WTC11 (cell line): ENCODE results near the gene ZNF438. TPM values are rescaled to one million over a fixed set of nuclear protein-coding genes. Genes with fewer than 3 reads are reported as not detected.

ENCODE experiments used
- ATAC-seq: fragments of 200-7000 bp; cut with Tn5 transposase; 2 replicates; pipeline ENCODE4 v1.10.0; 2021; ENCODE audit warnings: mild to moderate bottlenecking, moderate library complexity
- CTCF ChIA-PET: fragments of 300-600 bp; sonication (Branson Sonifier 250); formaldehyde crosslinking; loops from one replicate; lab custom pipeline; 2021; ENCODE audit warnings: antibody characterized with exemption; lab: Charles Lee
- POLR2A ChIA-PET: fragments of 350-600 bp; sonication (Branson Sonifier 250); formaldehyde crosslinking; loops from one replicate; lab custom pipeline; 2021; ENCODE audit warnings: antibody characterized with exemption; lab: Charles Lee
- DNase-seq: peaks from one replicate; pipeline ENCODE4 v3.0.0; 2021; ENCODE audit warnings: low spot score
- H3K27ac Mint-ChIP-seq: 2 replicates; pipeline ENCODE4 v1.8.0; 2021; ENCODE audit warnings: mixed read lengths
- H3K27me3 Mint-ChIP-seq: 2 replicates; pipeline ENCODE4 v1.8.0; 2021; ENCODE audit warnings: low read depth, mild to moderate bottlenecking, moderate library complexity, mixed read lengths
- H3K36me3 Mint-ChIP-seq: 2 replicates; pipeline ENCODE4 v1.8.0; 2021; ENCODE audit warnings: mixed read lengths
- H3K4me1 Mint-ChIP-seq: 2 replicates; pipeline ENCODE4 v1.8.0; 2022; ENCODE audit warnings: mixed read lengths
- H3K4me3 Mint-ChIP-seq: 2 replicates; pipeline ENCODE4 v1.8.0; 2021; ENCODE audit warnings: mild to moderate bottlenecking, moderate library complexity, mixed read lengths
- H3K9me3 Mint-ChIP-seq: 2 replicates; pipeline ENCODE4 v1.8.0; 2021; ENCODE audit warnings: mixed read lengths
- ATF1 ChIP-seq: sonication (generic); formaldehyde crosslinking; IDR thresholded peaks from 2 replicates; pipeline ENCODE4 v1.8.1; 2023; ENCODE audit warnings: mild to moderate bottlenecking, moderate library complexity, missing genetic modification reagents
- EMX1 ChIP-seq: fragments of 250-450 bp; sonication (Bioruptor Pico); IDR thresholded peaks from 2 replicates; pipeline ENCODE4 v1.8.0; 2021; ENCODE audit warnings: mild to moderate bottlenecking
- ESRRA ChIP-seq: sonication (generic); formaldehyde crosslinking; IDR thresholded peaks from 2 replicates; pipeline ENCODE4 v1.8.1; 2022; ENCODE audit warnings: mild to moderate bottlenecking, missing genetic modification reagents, borderline replicate concordance
- FOXK1 ChIP-seq: sonication (generic); formaldehyde crosslinking; IDR thresholded peaks from 2 replicates; pipeline ENCODE4 v1.8.0; 2022; ENCODE audit warnings: mild to moderate bottlenecking, moderate library complexity, missing genetic modification reagents
- GTF2I ChIP-seq: fragments of 250-450 bp; sonication (Bioruptor Pico); conservative IDR thresholded peaks from 2 replicates; pipeline ENCODE4 v1.4.0; 2021; ENCODE audit warnings: mild to moderate bottlenecking
- KAT7 ChIP-seq: sonication (generic); formaldehyde crosslinking; IDR thresholded peaks from 2 replicates; pipeline ENCODE4 v1.8.1; 2023; ENCODE audit warnings: missing genetic modification reagents, mild to moderate bottlenecking, borderline replicate concordance
- RELA ChIP-seq: sonication (generic); formaldehyde crosslinking; IDR thresholded peaks from 2 replicates; pipeline ENCODE4 v1.8.1; 2022; ENCODE audit warnings: missing genetic modification reagents, mild to moderate bottlenecking, borderline replicate concordance
- SMAD3 ChIP-seq: sonication (generic); formaldehyde crosslinking; IDR thresholded peaks from 2 replicates; pipeline ENCODE4 v1.8.0; 2022; ENCODE audit warnings: missing genetic modification reagents, mild to moderate bottlenecking, borderline replicate concordance
- SOX15 ChIP-seq: fragments of 250-450 bp; sonication (Bioruptor Pico); IDR thresholded peaks from 2 replicates; pipeline ENCODE4 v1.9.0; 2021; ENCODE audit warnings: mild to moderate bottlenecking
- SP1 ChIP-seq: sonication (generic); formaldehyde crosslinking; conservative IDR thresholded peaks from 2 replicates; pipeline ENCODE4 v1.8.1; 2022; ENCODE audit warnings: missing genetic modification reagents
- TCF7 ChIP-seq: sonication (generic); formaldehyde crosslinking; IDR thresholded peaks from 2 replicates; pipeline ENCODE4 v1.8.0; 2022; ENCODE audit warnings: mild to moderate bottlenecking, low read depth, missing genetic modification reagents, moderate library complexity
- TEAD4 ChIP-seq: sonication (generic); formaldehyde crosslinking; IDR thresholded peaks from 2 replicates; pipeline ENCODE4 v1.8.0; 2022; ENCODE audit warnings: mild to moderate bottlenecking, missing genetic modification reagents
- ZNF317 ChIP-seq: sonication (generic); formaldehyde crosslinking; IDR thresholded peaks from 2 replicates; pipeline ENCODE4 v1.8.1; 2023; ENCODE audit warnings: low read depth, mild to moderate bottlenecking, moderate library complexity, missing genetic modification reagents, borderline replicate concordance
- ZNF416 ChIP-seq: fragments of 250-450 bp; sonication (Bioruptor Pico); IDR thresholded peaks from 2 replicates; pipeline ENCODE4 v1.9.0; 2021; ENCODE audit warnings: mild to moderate bottlenecking, inconsistent platforms
- ZNF671 ChIP-seq: fragments of 250-450 bp; sonication (Bioruptor Pico); IDR thresholded peaks from 2 replicates; pipeline ENCODE4 v1.8.0; 2021; ENCODE audit warnings: mild to moderate bottlenecking
- total RNA-seq: library from RNA; stranded (reverse); gene quantifications from 3 replicates; pipeline ENCODE4 v1.2.3, GENCODE V29; 2021
- TF ChIP-seq, protein P1 (sequence below): fragments of 200-600 bp; IDR thresholded peaks from 2 replicates; pipeline ENCODE4 v1.8.0; 2022; ENCODE audit warnings: antibody characterized with exemption
- TF ChIP-seq, protein P2 (sequence below): sonication (generic); formaldehyde crosslinking; IDR thresholded peaks from 2 replicates; pipeline ENCODE4 v1.8.0; 2022; ENCODE audit warnings: missing genetic modification reagents
- TF ChIP-seq, protein P3 (sequence below): sonication (generic); formaldehyde crosslinking; conservative IDR thresholded peaks from 2 replicates; pipeline ENCODE4 v1.8.1; 2022; ENCODE audit warnings: mild to moderate bottlenecking, missing genetic modification reagents
- TF ChIP-seq, protein P4 (sequence below): sonication (generic); formaldehyde crosslinking; IDR thresholded peaks from 2 replicates; pipeline ENCODE4 v1.8.1; 2022; ENCODE audit warnings: mild to moderate bottlenecking, moderate library complexity, missing genetic modification reagents
- TF ChIP-seq, protein P5 (sequence below): sonication (generic); formaldehyde crosslinking; IDR thresholded peaks from 2 replicates; pipeline ENCODE4 v1.8.1; 2023; ENCODE audit warnings: mild to moderate bottlenecking, moderate library complexity, missing genetic modification reagents
- TF ChIP-seq, protein P6 (sequence below): fragments of 250-450 bp; sonication (Bioruptor Pico); IDR thresholded peaks from 2 replicates; pipeline ENCODE4 v1.9.0; 2021; ENCODE audit warnings: mild to moderate bottlenecking, borderline replicate concordance

Gene ZNF438
- total RNA-seq, 1 experiment from 2014 or later: 1.9 TPM

DNA sequence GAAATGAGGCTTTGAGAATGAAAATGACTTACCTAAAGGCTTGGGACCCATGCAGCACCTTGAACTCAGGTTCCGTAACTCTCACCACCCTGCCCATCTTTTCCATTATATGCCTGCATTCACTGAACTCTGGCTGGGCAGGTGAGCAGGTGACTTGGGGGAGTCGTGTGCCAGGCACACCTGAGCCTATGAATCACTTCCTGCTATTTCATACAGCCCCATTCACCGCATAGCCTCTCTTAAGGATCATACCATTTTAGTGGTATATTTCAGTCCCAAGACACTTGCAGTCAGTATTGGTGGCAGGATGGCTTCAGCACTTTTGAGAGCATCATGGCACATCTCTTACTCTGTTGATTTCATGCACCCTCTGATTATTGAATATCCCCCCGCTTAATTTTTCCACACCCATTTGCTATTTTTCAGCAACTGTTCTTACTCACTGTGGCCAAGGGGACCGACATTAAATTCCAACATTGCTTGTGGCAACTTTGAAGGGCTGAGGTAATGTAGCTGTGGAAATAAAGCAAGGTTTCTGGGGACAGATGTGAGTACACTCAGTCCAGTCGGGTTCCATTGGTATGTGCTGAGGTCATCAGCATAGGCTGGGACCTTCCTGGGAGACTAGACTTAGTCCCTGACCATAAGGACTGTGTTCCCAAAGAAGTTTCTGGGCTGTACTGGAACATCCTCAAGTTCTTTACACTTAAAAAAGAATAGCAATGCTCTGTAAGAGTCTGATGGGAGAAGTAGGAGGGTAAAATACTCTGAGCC lies 39.8 kb upstream of the ZNF438 start:
- CTCF ChIA-PET: no interaction called here
- Mint-ChIP-seq H3K27me3 (peaks cover 5% of the 10 kb centered on the region; the same call in 1 of the 2 replicates), H3K4me1 (peaks cover 43% of the 10 kb centered on the region), H3K4me3 (no peak overlapping the region), H3K36me3 (no peaks in the 10 kb centered on the region), H3K27ac (no peak overlapping the region), H3K9me3 (peaks cover 9% of the 10 kb centered on the region)
- ATAC-seq (no peak), DNase-seq (no peak)
- no peak for TF ChIP-seq ZNF671 (CRISPR knock-in tag)
- no peak for TF ChIP-seq ESRRA
- TF ChIP-seq, protein P1, sequence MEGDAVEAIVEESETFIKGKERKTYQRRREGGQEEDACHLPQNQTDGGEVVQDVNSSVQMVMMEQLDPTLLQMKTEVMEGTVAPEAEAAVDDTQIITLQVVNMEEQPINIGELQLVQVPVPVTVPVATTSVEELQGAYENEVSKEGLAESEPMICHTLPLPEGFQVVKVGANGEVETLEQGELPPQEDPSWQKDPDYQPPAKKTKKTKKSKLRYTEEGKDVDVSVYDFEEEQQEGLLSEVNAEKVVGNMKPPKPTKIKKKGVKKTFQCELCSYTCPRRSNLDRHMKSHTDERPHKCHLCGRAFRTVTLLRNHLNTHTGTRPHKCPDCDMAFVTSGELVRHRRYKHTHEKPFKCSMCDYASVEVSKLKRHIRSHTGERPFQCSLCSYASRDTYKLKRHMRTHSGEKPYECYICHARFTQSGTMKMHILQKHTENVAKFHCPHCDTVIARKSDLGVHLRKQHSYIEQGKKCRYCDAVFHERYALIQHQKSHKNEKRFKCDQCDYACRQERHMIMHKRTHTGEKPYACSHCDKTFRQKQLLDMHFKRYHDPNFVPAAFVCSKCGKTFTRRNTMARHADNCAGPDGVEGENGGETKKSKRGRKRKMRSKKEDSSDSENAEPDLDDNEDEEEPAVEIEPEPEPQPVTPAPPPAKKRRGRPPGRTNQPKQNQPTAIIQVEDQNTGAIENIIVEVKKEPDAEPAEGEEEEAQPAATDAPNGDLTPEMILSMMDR: no peak
- no peak for TF ChIP-seq TEAD4 (CRISPR knock-in tag)
- no peak for TF ChIP-seq SMAD3
- TF ChIP-seq, protein P2, sequence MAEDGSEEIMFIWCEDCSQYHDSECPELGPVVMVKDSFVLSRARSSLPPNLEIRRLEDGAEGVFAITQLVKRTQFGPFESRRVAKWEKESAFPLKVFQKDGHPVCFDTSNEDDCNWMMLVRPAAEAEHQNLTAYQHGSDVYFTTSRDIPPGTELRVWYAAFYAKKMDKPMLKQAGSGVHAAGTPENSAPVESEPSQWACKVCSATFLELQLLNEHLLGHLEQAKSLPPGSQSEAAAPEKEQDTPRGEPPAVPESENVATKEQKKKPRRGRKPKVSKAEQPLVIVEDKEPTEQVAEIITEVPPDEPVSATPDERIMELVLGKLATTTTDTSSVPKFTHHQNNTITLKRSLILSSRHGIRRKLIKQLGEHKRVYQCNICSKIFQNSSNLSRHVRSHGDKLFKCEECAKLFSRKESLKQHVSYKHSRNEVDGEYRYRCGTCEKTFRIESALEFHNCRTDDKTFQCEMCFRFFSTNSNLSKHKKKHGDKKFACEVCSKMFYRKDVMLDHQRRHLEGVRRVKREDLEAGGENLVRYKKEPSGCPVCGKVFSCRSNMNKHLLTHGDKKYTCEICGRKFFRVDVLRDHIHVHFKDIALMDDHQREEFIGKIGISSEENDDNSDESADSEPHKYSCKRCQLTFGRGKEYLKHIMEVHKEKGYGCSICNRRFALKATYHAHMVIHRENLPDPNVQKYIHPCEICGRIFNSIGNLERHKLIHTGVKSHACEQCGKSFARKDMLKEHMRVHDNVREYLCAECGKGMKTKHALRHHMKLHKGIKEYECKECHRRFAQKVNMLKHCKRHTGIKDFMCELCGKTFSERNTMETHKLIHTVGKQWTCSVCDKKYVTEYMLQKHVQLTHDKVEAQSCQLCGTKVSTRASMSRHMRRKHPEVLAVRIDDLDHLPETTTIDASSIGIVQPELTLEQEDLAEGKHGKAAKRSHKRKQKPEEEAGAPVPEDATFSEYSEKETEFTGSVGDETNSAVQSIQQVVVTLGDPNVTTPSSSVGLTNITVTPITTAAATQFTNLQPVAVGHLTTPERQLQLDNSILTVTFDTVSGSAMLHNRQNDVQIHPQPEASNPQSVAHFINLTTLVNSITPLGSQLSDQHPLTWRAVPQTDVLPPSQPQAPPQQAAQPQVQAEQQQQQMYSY (CRISPR knock-in tag): no peak
- no peak for TF ChIP-seq KAT7
- no peak for TF ChIP-seq SP1 (CRISPR knock-in tag)
- TF ChIP-seq EMX1 (CRISPR knock-in tag): no peak
- TF ChIP-seq, protein P3, sequence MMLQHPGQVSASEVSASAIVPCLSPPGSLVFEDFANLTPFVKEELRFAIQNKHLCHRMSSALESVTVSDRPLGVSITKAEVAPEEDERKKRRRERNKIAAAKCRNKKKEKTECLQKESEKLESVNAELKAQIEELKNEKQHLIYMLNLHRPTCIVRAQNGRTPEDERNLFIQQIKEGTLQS (CRISPR knock-in tag): no peak
- TF ChIP-seq, protein P4, sequence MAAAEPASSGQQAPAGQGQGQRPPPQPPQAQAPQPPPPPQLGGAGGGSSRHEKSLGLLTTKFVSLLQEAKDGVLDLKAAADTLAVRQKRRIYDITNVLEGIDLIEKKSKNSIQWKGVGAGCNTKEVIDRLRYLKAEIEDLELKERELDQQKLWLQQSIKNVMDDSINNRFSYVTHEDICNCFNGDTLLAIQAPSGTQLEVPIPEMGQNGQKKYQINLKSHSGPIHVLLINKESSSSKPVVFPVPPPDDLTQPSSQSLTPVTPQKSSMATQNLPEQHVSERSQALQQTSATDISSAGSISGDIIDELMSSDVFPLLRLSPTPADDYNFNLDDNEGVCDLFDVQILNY: no peak
- TF ChIP-seq ZNF317: no peak
- no peak for TF ChIP-seq SOX15 (CRISPR knock-in tag)
- TF ChIP-seq, protein P5, sequence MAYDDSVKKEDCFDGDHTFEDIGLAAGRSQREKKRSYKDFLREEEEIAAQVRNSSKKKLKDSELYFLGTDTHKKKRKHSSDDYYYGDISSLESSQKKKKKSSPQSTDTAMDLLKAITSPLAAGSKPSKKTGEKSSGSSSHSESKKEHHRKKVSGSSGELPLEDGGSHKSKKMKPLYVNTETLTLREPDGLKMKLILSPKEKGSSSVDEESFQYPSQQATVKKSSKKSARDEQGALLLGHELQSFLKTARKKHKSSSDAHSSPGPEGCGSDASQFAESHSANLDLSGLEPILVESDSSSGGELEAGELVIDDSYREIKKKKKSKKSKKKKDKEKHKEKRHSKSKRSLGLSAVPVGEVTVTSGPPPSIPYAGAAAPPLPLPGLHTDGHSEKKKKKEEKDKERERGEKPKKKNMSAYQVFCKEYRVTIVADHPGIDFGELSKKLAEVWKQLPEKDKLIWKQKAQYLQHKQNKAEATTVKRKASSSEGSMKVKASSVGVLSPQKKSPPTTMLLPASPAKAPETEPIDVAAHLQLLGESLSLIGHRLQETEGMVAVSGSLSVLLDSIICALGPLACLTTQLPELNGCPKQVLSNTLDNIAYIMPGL: no peak
- no peak for TF ChIP-seq TCF7 (CRISPR knock-in tag)
- TF ChIP-seq ATF1: no peak
- POLR2A ChIA-PET: no interaction called here

DNA sequence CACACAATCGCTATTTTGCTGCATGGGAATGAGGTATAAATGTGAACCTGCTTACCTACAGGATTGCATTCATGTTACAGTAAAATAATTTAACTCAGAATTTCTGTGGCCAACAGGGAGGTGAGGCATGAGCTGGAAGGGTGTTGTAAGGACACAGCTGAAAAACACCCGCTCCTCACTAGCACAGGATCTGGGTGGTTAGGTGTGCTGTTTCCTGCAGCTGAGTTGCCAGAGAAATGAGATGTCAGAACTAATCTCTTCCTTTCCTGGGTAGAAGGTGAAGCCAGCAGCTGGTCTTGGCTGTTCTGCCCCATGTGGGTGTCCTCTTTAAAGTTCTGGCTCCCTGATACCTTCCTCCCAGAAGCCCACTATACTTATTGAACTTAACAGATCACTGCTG lies 39.0 kb upstream of the ZNF438 start:
- Mint-ChIP-seq H3K4me3 (no peak overlapping the region), H3K4me1 (peaks cover 42% of the 10 kb centered on the region), H3K27ac (no peak overlapping the region), H3K9me3 (0 out of 2 replicates have a peak, but pooled peaks cover 3% of the 10 kb centered on the region), H3K36me3 (no peaks in the 10 kb centered on the region), H3K27me3 (peaks cover 5% of the 10 kb centered on the region; the same call in 1 of the 2 replicates)
- POLR2A ChIA-PET: no interaction called here
- no peak for DNase-seq
- CTCF ChIA-PET: no interaction called here
- no peak for ATAC-seq
- TF ChIP-seq, protein P3 (CRISPR knock-in tag): no peak
- TF ChIP-seq ZNF416 (CRISPR knock-in tag) (no peak), ATF1 (no peak), GTF2I (CRISPR knock-in tag) (no peak), FOXK1 (no peak), RELA (CRISPR knock-in tag) (no peak)
- TF ChIP-seq, protein P6, sequence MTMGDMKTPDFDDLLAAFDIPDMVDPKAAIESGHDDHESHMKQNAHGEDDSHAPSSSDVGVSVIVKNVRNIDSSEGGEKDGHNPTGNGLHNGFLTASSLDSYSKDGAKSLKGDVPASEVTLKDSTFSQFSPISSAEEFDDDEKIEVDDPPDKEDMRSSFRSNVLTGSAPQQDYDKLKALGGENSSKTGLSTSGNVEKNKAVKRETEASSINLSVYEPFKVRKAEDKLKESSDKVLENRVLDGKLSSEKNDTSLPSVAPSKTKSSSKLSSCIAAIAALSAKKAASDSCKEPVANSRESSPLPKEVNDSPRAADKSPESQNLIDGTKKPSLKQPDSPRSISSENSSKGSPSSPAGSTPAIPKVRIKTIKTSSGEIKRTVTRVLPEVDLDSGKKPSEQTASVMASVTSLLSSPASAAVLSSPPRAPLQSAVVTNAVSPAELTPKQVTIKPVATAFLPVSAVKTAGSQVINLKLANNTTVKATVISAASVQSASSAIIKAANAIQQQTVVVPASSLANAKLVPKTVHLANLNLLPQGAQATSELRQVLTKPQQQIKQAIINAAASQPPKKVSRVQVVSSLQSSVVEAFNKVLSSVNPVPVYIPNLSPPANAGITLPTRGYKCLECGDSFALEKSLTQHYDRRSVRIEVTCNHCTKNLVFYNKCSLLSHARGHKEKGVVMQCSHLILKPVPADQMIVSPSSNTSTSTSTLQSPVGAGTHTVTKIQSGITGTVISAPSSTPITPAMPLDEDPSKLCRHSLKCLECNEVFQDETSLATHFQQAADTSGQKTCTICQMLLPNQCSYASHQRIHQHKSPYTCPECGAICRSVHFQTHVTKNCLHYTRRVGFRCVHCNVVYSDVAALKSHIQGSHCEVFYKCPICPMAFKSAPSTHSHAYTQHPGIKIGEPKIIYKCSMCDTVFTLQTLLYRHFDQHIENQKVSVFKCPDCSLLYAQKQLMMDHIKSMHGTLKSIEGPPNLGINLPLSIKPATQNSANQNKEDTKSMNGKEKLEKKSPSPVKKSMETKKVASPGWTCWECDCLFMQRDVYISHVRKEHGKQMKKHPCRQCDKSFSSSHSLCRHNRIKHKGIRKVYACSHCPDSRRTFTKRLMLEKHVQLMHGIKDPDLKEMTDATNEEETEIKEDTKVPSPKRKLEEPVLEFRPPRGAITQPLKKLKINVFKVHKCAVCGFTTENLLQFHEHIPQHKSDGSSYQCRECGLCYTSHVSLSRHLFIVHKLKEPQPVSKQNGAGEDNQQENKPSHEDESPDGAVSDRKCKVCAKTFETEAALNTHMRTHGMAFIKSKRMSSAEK: no peak
